Measurements from ENCODE around the gene GNAQ. TPM values are rescaled to one million over a fixed set of nuclear protein-coding genes. Genes with fewer than 3 reads are reported as not detected.

GNAQ gene
- total and polyA plus RNA-seq, 2 experiments from 2014 or later, result 25.7 to 47.9 TPM

DNA sequence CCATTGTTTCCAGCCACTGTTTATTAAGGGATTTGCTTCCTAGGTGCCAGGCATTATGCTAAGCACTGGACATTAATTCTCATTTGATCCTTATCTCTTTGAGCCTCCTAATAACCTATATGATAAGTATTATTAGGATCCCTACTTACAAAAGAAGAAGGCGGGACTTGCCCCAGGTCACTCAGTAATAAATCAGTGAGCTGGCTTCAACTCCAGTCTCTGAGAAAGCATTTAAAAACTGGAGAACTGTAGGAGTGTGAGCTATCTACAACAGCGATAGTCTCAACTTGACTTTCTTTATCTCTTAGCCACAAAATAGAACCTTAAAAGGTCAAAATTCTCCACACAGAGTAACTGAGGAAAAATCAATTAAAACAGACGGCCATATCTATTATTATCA is 155.0 kb downstream of the GNAQ start:
- 35% methylated on average over 3 of the region's 3 CpGs for WGBS (ENCODE audit: low lambda C conversion rate, missing lambda C conversion rate)
- no peaks in the 10 kb centered on the region for H3K36me3 ChIP-seq (replicated peaks; ENCODE audit: insufficient read depth, low read depth)
- no peak for DNase-seq (ENCODE audit: low spot score)
- peaks cover 13% of the 10 kb centered on the region for H4K20me1 ChIP-seq (ENCODE audit: insufficient read depth, poor library complexity, severe bottlenecking)
- H3K4me3 ChIP-seq, result no peak overlapping the region
- H3K9me2 ChIP-seq (replicated peaks; ENCODE audit: insufficient read depth), result no peaks in the 10 kb centered on the region
- peak overlapping the region; percentile 8 for H3K27ac ChIP-seq
- peaks cover 37% of the 10 kb centered on the region for H3K4me1 ChIP-seq (ENCODE audit: insufficient read depth)
- H3K27me3 ChIP-seq, result no peaks in the 10 kb centered on the region
- H3K79me2 ChIP-seq, result peaks cover 65% of the 10 kb centered on the region
- TF ChIP-seq EZH2phosphoT487 (IDR thresholded peaks at IDR 0.05; ENCODE audit: low read depth, severe bottlenecking, unreplicated experiment) (no peak), EZH2 (IDR thresholded peaks at IDR 0.05; ENCODE audit: borderline replicate concordance) (no peak)
- TF ChIP-seq, protein P1, sequence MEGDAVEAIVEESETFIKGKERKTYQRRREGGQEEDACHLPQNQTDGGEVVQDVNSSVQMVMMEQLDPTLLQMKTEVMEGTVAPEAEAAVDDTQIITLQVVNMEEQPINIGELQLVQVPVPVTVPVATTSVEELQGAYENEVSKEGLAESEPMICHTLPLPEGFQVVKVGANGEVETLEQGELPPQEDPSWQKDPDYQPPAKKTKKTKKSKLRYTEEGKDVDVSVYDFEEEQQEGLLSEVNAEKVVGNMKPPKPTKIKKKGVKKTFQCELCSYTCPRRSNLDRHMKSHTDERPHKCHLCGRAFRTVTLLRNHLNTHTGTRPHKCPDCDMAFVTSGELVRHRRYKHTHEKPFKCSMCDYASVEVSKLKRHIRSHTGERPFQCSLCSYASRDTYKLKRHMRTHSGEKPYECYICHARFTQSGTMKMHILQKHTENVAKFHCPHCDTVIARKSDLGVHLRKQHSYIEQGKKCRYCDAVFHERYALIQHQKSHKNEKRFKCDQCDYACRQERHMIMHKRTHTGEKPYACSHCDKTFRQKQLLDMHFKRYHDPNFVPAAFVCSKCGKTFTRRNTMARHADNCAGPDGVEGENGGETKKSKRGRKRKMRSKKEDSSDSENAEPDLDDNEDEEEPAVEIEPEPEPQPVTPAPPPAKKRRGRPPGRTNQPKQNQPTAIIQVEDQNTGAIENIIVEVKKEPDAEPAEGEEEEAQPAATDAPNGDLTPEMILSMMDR (IDR thresholded peaks at IDR 0.05; ENCODE audit: poor library complexity), result no peak
- H2AFZ ChIP-seq, result no peak overlapping the region
- H3K9me3 ChIP-seq (ENCODE audit: low read depth), result no peaks in the 10 kb centered on the region
- peak overlapping the region; percentile 7 for H3K4me2 ChIP-seq

DNA sequence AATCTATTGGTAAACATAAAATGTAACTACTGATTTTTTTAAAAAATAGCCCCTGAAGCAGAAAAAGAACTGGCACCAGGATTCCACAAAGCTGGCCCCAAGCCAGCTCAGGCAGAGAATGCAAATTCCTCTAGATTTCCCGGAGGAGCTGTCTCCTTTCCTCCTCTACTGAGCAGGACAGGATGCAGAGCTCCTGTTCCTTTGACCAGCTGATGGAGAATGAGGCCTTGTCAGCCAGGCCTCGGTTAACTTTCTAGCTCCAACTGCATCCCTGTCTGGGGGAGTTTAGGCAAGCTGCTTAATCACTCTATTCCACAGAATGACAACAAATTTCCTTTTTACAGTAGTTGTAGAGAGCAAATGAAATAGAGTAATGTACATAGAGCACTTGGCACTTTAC is 155.5 kb downstream of the GNAQ start:
- 18% methylated on average over 2 of the region's 2 CpGs for WGBS (ENCODE audit: low lambda C conversion rate, missing lambda C conversion rate)
- DNase-seq (ENCODE audit: low spot score), result peak; percentile 35

DNA sequence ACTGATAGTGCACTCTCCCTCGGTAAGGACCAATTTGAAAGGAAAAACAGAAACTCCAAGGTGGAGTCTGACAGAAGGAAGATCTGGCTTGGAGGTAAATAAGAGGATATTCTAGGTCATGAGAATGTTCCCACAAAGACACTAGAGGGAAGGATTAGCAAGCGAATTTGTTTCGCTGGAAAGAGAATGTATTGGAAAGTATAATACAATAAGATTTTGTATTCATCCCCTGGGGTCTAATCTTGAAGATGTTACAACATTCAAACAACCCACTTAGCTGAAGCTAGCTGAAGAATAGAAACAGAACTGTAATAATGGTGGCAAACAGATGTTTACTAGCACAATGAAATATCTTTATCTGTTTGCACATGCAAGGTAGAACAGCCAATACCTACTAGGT is 158.7 kb downstream of the GNAQ start:
- H2AFZ ChIP-seq, result no peak overlapping the region
- no peaks in the 10 kb centered on the region for H3K9me3 ChIP-seq (ENCODE audit: low read depth)
- no peaks in the 10 kb centered on the region for H3K36me3 ChIP-seq (replicated peaks; ENCODE audit: insufficient read depth, low read depth)
- WGBS (ENCODE audit: low lambda C conversion rate, missing lambda C conversion rate), result 64% methylated on average over 3 of the region's 3 CpGs
- peaks cover 24% of the 10 kb centered on the region for H3K4me1 ChIP-seq (ENCODE audit: insufficient read depth)
- no peaks in the 10 kb centered on the region for H3K9me2 ChIP-seq (replicated peaks; ENCODE audit: insufficient read depth)
- H3K27me3 ChIP-seq, result no peaks in the 10 kb centered on the region
- TF ChIP-seq EZH2 (IDR thresholded peaks at IDR 0.05; ENCODE audit: borderline replicate concordance), result no peak
- TF ChIP-seq, protein P1 (IDR thresholded peaks at IDR 0.05; ENCODE audit: poor library complexity), result no peak
- no peak for TF ChIP-seq EZH2phosphoT487 (IDR thresholded peaks at IDR 0.05; ENCODE audit: low read depth, severe bottlenecking, unreplicated experiment)
- DNase-seq (ENCODE audit: low spot score), result no peak
- H3K4me3 ChIP-seq, result no peak overlapping the region
- no peak overlapping the region for H3K27ac ChIP-seq
- peaks cover 70% of the 10 kb centered on the region for H3K79me2 ChIP-seq
- H3K4me2 ChIP-seq, result no peak overlapping the region
- peaks cover 13% of the 10 kb centered on the region for H4K20me1 ChIP-seq (ENCODE audit: insufficient read depth, poor library complexity, severe bottlenecking)

More for the DNA sequence above, 155.5 kb downstream of the GNAQ start:
- no peak overlapping the region for H2AFZ ChIP-seq
- peak overlapping the region; percentile 8 for H3K27ac ChIP-seq
- H3K4me1 ChIP-seq (ENCODE audit: insufficient read depth), result peaks cover 37% of the 10 kb centered on the region
- peaks cover 65% of the 10 kb centered on the region for H3K79me2 ChIP-seq
- H3K9me3 ChIP-seq (ENCODE audit: low read depth), result no peaks in the 10 kb centered on the region
- H3K9me2 ChIP-seq (replicated peaks; ENCODE audit: insufficient read depth), result no peaks in the 10 kb centered on the region
- peaks cover 13% of the 10 kb centered on the region for H4K20me1 ChIP-seq (ENCODE audit: insufficient read depth, poor library complexity, severe bottlenecking)
- H3K4me2 ChIP-seq, result peak overlapping the region; percentile 7
- H3K4me3 ChIP-seq, result no peak overlapping the region
- H3K27me3 ChIP-seq, result no peaks in the 10 kb centered on the region
- no peak for TF ChIP-seq EZH2phosphoT487 (IDR thresholded peaks at IDR 0.05; ENCODE audit: low read depth, severe bottlenecking, unreplicated experiment)
- no peaks in the 10 kb centered on the region for H3K36me3 ChIP-seq (replicated peaks; ENCODE audit: insufficient read depth, low read depth)

DNA sequence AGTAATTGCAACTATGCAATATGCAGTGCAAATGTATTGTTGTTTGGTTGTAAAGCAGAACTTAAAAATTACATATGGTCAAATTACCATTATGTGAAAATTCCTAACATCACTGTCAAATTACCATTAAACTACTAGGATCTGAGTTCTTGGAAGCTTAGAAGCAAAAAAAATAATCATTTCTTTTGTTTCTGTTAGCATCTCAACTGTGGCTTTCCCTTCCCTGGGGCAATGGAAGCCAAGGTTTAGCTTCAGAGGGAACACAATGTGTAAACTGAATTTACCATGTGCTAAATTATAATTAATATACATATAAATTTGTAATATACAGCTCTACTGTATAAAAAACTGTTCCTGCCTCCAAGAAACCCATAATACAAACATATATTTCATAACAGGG is 159.4 kb downstream of the GNAQ start:
- Histone ChIP-seq H3K27ac (no peak overlapping the region), H3K36me3 (replicated peaks; ENCODE audit: insufficient read depth, low read depth) (no peaks in the 10 kb centered on the region), H3K9me2 (replicated peaks; ENCODE audit: insufficient read depth) (no peaks in the 10 kb centered on the region), H3K4me3 (no peak overlapping the region), H2AFZ (no peak overlapping the region), H3K4me1 (ENCODE audit: insufficient read depth) (peaks cover 17% of the 10 kb centered on the region), H3K27me3 (no peaks in the 10 kb centered on the region), H3K79me2 (peaks cover 68% of the 10 kb centered on the region), H3K4me2 (no peak overlapping the region), H3K9me3 (ENCODE audit: low read depth) (no peaks in the 10 kb centered on the region), H4K20me1 (ENCODE audit: insufficient read depth, poor library complexity, severe bottlenecking) (peaks cover 13% of the 10 kb centered on the region)
- TF ChIP-seq, protein P1 (IDR thresholded peaks at IDR 0.05; ENCODE audit: poor library complexity), result no peak
- TF ChIP-seq EZH2phosphoT487 (IDR thresholded peaks at IDR 0.05; ENCODE audit: low read depth, severe bottlenecking, unreplicated experiment) (no peak), EZH2 (IDR thresholded peaks at IDR 0.05; ENCODE audit: borderline replicate concordance) (no peak)
- no peak for DNase-seq (ENCODE audit: low spot score)
